GM19023 (cell line): ENCODE data around the gene ANKRD34A.

Experiments used
- ATAC-seq: cut with Tn5 transposase; IDR thresholded peaks from one replicate; pipeline ENCODE4 v1.9.1; 2021; ENCODE audit warnings: mild to moderate bottlenecking, moderate library complexity; ENCODE audit not compliant: unreplicated experiment

Gene ANKRD34A

DNA sequence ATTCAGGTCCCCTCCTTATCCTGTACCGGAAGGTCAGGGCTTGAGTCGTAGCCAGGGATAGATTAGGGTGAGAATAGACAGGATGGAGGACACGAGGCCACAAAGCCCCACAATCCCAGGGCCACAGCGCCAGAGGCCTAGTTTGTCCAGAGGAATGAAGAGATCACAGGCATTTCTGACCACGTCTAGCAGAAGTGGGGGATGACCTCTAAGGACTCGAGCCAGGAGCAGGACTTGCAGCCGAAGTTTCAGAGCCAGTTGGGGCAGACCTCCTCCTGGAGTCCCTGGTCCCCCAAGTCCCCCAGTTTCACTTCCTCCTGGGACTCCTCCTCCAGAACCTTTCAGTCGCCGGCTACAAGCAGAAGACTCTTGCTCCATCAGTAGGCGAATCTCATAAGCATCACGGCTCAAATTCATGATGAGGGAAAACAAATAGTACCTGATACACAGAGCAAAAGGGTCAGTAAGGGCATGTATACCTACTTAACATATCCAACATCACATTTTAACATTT, 52.2 kb downstream of the ANKRD34A start:
- ATAC-seq, result no peak
